Measurements from ENCODE around the gene MAPT.

The MAPT gene

DNA sequence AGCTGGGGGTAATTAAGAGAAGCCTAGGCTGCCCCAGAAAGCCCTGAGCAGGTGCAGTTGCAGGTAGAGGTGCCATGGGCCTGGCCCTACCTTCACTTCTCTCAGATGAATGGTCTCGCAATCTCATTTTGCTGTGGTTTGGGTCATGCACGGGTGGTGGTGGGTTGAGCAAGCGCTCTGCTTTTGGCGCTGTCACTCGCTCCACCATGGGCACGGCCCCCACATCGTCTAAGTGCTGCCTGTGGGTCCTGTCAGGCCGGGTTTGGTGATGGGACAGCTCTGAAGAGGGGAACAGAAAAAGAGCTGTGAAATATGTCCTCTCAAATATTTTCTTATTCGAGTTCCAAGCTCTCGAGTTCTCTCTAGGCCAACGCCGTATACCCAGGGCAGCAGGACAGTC is 144.6 kb downstream of the MAPT start:
- TF ChIP-seq, protein P1, sequence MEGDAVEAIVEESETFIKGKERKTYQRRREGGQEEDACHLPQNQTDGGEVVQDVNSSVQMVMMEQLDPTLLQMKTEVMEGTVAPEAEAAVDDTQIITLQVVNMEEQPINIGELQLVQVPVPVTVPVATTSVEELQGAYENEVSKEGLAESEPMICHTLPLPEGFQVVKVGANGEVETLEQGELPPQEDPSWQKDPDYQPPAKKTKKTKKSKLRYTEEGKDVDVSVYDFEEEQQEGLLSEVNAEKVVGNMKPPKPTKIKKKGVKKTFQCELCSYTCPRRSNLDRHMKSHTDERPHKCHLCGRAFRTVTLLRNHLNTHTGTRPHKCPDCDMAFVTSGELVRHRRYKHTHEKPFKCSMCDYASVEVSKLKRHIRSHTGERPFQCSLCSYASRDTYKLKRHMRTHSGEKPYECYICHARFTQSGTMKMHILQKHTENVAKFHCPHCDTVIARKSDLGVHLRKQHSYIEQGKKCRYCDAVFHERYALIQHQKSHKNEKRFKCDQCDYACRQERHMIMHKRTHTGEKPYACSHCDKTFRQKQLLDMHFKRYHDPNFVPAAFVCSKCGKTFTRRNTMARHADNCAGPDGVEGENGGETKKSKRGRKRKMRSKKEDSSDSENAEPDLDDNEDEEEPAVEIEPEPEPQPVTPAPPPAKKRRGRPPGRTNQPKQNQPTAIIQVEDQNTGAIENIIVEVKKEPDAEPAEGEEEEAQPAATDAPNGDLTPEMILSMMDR (conservative IDR thresholded peaks at IDR 0.05; ENCODE audit: low read depth, low read length), result no peak
- H3K4me3 ChIP-seq (ENCODE audit: low read length), result no peak overlapping the region
- DNase-seq (ENCODE audit: low read depth), result no peak

DNA sequence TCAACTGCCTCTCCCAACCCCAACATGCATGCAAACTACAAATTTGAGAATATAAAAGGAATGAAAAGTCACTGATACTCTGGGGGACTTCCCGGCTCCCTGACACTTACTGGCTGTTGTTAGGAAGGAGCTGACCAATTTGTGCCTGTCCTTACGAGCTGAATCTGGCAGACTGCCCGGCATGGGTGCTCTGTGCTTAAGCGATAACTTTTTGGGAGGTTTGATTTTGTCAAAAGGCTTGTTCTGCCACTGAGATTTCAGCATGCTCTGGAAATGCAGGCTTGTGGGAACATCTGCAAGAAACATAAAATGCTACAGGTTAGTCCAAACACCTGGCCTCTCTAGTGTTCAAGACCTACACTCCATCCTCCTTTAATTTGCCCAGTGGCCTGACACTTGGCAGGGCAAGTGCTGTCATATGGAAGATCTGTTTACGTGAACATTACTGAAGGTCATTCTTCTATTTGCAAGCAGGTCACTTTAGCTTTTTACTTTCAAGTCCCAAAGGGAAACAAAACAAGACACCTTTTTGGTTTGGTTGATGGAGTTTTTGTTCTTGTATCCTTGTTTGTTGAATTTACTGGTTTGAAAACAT is 145.3 kb downstream of the MAPT start:
- no peak for DNase-seq (ENCODE audit: low read depth)
- H3K4me3 ChIP-seq (ENCODE audit: low read length), result no peak overlapping the region
- TF ChIP-seq, protein P1 (conservative IDR thresholded peaks at IDR 0.05; ENCODE audit: low read depth, low read length), result no peak

DNA sequence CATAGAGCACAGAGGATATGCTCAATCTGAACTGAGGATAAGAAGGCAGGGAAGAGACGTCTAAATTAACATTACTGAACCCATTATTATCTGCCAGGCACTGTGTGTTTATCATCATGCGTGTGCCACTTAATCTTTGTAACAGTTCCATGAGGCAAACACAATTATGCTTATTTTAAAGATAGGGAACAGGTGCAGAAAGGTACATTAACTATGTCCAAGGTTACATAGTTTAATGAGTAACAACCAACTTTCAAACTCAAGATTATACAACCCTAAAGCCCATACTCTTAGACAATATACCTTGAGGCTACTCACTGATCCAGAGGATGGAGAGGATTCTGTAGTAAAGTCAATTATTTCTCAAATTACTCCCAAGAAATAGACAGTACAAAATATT is 147.9 kb downstream of the MAPT start:
- no peak for DNase-seq (ENCODE audit: low read depth)
- TF ChIP-seq, protein P1 (conservative IDR thresholded peaks at IDR 0.05; ENCODE audit: low read depth, low read length), result no peak
- H3K4me3 ChIP-seq (ENCODE audit: low read length), result no peak overlapping the region

DNA sequence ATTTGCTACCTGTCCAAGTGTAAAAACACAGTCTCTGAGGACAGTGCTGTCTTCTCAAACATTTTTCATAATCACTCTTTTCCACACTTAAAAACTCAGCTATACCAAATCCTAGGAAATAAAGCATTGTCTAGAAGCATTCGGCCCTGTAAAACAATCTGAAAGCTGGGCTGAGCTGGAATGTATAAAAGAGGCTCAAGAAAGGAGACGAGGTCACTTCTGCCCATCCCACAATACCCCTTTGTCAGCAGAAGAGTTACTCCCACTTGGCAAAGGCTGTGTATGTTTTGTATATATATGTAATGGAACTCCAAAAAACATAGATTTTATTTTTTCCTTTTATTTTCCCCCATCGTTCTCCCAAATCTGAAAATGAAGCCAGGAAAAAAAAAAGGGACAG is 148.6 kb downstream of the MAPT start:
- no peak overlapping the region for H3K4me3 ChIP-seq (ENCODE audit: low read length)
- no peak for DNase-seq (ENCODE audit: low read depth)
- TF ChIP-seq, protein P1 (conservative IDR thresholded peaks at IDR 0.05; ENCODE audit: low read depth, low read length), result no peak

DNA sequence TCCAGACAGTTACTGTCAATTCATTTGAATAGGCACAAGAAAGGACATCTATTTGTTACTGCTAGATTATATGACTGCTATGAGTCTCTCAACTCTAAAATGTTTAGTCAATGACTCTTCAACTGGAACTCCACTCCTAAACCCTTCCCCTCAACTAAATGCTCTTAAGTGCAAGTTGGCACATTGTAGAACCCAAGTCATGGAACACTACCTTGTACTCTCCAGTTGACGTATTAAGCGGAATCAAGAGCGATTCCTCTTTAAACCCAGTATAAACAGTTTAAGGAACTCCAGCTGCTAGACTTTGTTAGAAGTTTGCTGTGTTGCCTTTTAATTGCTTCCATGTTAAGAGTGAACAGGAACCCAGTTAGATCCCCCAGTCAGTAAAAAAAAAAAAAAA is 149.3 kb downstream of the MAPT start:
- H3K4me3 ChIP-seq (ENCODE audit: low read length), result no peak overlapping the region
- TF ChIP-seq, protein P1 (conservative IDR thresholded peaks at IDR 0.05; ENCODE audit: low read depth, low read length), result no peak
- DNase-seq (ENCODE audit: low read depth), result no peak

DNA sequence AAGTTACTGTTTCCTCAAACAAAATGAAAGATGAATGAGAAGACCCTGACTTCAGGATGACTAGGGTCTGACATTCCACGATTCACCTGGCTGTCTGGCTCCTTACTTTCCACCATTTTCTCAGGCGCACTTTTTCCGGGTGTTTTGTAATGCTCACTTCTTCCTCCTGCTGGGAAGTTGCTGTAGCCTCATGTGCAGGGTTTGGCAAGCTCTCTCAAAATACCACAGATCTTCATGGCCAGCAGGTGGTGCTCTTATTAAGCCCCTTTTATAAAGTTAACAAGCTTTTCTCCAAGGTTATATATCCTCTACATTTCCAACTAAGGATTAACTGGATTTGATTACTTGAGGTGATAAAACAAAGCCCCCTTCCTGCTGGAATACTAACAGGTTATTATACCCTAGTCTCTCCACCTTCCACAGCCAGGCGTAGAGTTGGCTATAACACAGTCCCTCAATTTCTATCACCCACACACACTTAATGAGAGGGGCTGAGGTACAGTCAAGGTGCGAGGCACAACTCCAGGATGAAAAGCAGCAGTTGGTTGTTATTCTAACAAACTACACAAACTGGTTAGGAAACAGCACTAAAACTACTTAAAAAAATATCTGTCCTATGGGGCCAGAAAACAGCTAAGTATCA is 150.1 kb downstream of the MAPT start:
- H3K4me3 ChIP-seq (ENCODE audit: low read length), result no peak overlapping the region
- TF ChIP-seq, protein P1 (conservative IDR thresholded peaks at IDR 0.05; ENCODE audit: low read depth, low read length), result peak; percentile 90
- DNase-seq (ENCODE audit: low read depth), result peak; percentile 86

DNA sequence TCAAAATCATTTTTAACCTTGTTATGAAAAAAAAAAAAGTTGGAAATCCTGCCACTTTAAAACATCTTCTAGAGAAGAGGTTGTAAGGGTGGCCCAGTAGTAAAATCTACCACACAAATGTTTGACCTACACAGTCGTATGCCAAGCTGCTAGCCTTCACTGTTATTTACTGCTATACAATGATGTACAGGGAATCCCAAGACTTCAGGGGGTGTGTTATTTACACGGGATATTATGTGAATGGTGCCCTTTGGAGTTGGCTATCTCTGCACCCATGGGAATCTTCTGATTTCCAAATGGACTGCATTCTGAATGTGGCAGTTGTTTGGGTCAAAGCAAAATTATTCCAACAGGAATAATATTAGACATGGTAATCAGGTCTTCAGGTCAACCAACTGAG is 150.6 kb downstream of the MAPT start:
- H3K4me3 ChIP-seq (ENCODE audit: low read length), result no peak overlapping the region
- TF ChIP-seq, protein P1 (conservative IDR thresholded peaks at IDR 0.05; ENCODE audit: low read depth, low read length), result no peak
- DNase-seq (ENCODE audit: low read depth), result no peak

Data from retinal pigment epithelial cell (primary cell).